Stomach smooth muscle (tissue), 2 donors: ENCODE data around the gene TMEM61.

ENCODE experiments used
- H3K27ac ChIP-seq: one replicate; pipeline ENCODE4 v1.7.0; 2013; ENCODE audit warnings: mild to moderate bottlenecking, low read length, inconsistent platforms
- H3K27me3 ChIP-seq, 2 donors: one replicate each; pipeline ENCODE4 v1.7.0; 2013; ENCODE audit warnings: low read length in 2 of 2; ENCODE audit not compliant: insufficient read depth in 2 of 2, control insufficient read depth in 1 of 2
- H3K36me3 ChIP-seq, 2 donors: one replicate each; pipeline ENCODE4 v1.7.0; 2013; ENCODE audit warnings: low read length in 2 of 2; ENCODE audit not compliant: control insufficient read depth in 2 of 2, insufficient read depth in 2 of 2
- H3K4me1 ChIP-seq: one replicate; pipeline ENCODE4 v1.7.0; 2013; ENCODE audit warnings: low read length; ENCODE audit not compliant: control insufficient read depth, insufficient read depth
- H3K4me3 ChIP-seq, 2 donors: one replicate each; pipeline ENCODE4 v1.7.0; 2013; ENCODE audit warnings: low read length in 2 of 2
- H3K9ac ChIP-seq, 2 donors: one replicate each; pipeline ENCODE4 v1.7.0; 2013; ENCODE audit warnings: low read length in 2 of 2, mild to moderate bottlenecking in 1 of 2
- H3K9me3 ChIP-seq, 2 donors: one replicate each; pipeline ENCODE4 v1.7.0; 2013; ENCODE audit warnings: low read length in 2 of 2; ENCODE audit not compliant: control insufficient read depth in 2 of 2
- donor health status: healthy.
- donor health status: Pancreatic carcinoma.

The TMEM61 gene

GRCh38 chr1:55038552-55038838, 58.1 kb downstream of the TMEM61 start:
- no peak overlapping the region for H3K27ac ChIP-seq
- no peak overlapping the region for H3K4me3 ChIP-seq
- peaks cover 49 to 64% of the 10 kb centered on the region in 2 donors for H3K27me3 ChIP-seq
- H3K9ac ChIP-seq, result no peak overlapping the region
- peaks cover 0 to 4% of the 10 kb centered on the region in 2 donors for H3K9me3 ChIP-seq
- no peaks in the 10 kb centered on the region for H3K36me3 ChIP-seq
- H3K4me1 ChIP-seq, result peaks cover 11% of the 10 kb centered on the region

GRCh38 chr1:55038974-55039341, 58.5 kb downstream of the TMEM61 start:
- Histone ChIP-seq H3K27me3 (peaks cover 45 to 60% of the 10 kb centered on the region in 2 donors), H3K4me3 (peak overlapping the region in 1 of 2 donors; percentile 29), H3K9me3 (peaks cover 0 to 4% of the 10 kb centered on the region in 2 donors), H3K27ac (no peak overlapping the region), H3K9ac (no peak overlapping the region), H3K4me1 (peaks cover 10% of the 10 kb centered on the region), H3K36me3 (no peaks in the 10 kb centered on the region)

- peak within 1 kb of the TSS in 1 of 2 donors; percentile 29 for H3K4me3 ChIP-seq
- peaks cover 0 to 4% of the 10 kb centered on the region in 2 donors for H3K9me3 ChIP-seq
- H3K9ac ChIP-seq, result no peak within 1 kb of the TSS
- no peaks in the 10 kb centered on the region for H3K36me3 ChIP-seq
- peaks cover 45 to 55% of the 10 kb centered on the region in 2 donors for H3K27me3 ChIP-seq
- H3K27ac ChIP-seq, result no peak within 1 kb of the TSS
- peaks cover 10% of the 10 kb centered on the region for H3K4me1 ChIP-seq
Measured at GRCh38 chr1:55039342-55040082, 59.1 kb downstream of the TMEM61 start, which contains the start of gene PCSK9. TSS of gene PCSK9 (plus strand) at chr1:55039548. CDS start at chr1:55039838, 290 bp downstream.

- no peak overlapping the region for H3K9ac ChIP-seq
Measured at GRCh38 chr1:55040083-55040932, 59.9 kb downstream of the TMEM61 start.

GRCh38 chr1:55040933-55041494, 60.6 kb downstream of the TMEM61 start:
- no peaks in the 10 kb centered on the region for H3K36me3 ChIP-seq
- no peak overlapping the region for H3K27ac ChIP-seq
- H3K4me1 ChIP-seq, result peaks cover 10% of the 10 kb centered on the region
- H3K9ac ChIP-seq, result no peak overlapping the region
- peaks cover 42 to 46% of the 10 kb centered on the region in 2 donors for H3K27me3 ChIP-seq
- H3K9me3 ChIP-seq, result peaks cover 0 to 4% of the 10 kb centered on the region in 2 donors
- no peak overlapping the region for H3K4me3 ChIP-seq

More at GRCh38 chr1:55040083-55040932, 59.9 kb downstream of the TMEM61 start:
- Histone ChIP-seq H3K27ac (no peak overlapping the region), H3K4me3 (peak overlapping the region in 1 of 2 donors; percentile 29), H3K4me1 (peaks cover 10% of the 10 kb centered on the region), H3K27me3 (peaks cover 42 to 52% of the 10 kb centered on the region in 2 donors), H3K36me3 (no peaks in the 10 kb centered on the region), H3K9me3 (peaks cover 0 to 4% of the 10 kb centered on the region in 2 donors)

GRCh38 chr1:55041613-55042012, 61.2 kb downstream of the TMEM61 start:
- H3K36me3 ChIP-seq, result no peaks in the 10 kb centered on the region
- no peaks in the 10 kb centered on the region for H3K9me3 ChIP-seq
- H3K27me3 ChIP-seq, result peaks cover 42 to 44% of the 10 kb centered on the region in 2 donors
- no peak overlapping the region for H3K4me3 ChIP-seq
- H3K27ac ChIP-seq, result no peak overlapping the region
- no peak overlapping the region for H3K9ac ChIP-seq
- H3K4me1 ChIP-seq, result peaks cover 10% of the 10 kb centered on the region
